ENCODE data around the gene C1orf198. TPM values are rescaled to one million over a fixed set of nuclear protein-coding genes. Genes with fewer than 3 reads are reported as not detected.
A peak's percentile ranks its signal among the peaks of the same experiment; 100 is the strongest.

C1orf198 gene
- total and polyA plus RNA-seq, 2 of the 4 experiments (the other 2 are of a cell fraction), result 67.4 to 76.2 TPM

DNA sequence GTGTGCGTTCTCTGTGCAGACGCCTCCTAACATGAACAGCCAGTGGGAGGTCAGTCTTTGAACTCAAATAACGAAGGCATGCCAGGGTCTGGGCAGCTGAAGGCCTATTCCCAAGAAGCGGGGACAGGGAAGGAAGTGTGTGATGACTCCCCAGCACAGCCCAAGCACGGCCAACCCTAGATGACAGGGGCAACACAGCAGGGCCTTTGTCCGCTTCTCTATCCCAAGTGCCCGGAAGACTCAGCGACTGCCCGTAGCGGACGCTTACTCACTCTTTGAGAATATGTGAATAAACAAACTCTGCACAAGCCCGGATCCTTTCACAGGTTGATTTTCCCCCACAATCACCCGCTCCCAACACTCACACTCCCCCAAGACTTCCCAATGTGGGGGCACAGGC, 11.2 kb downstream of the C1orf198 start:
- H2AK5ac ChIP-seq (ENCODE audit: low read depth, low read length), result peak overlapping the region; percentile 96
- H4K8ac ChIP-seq (ENCODE audit: low read depth in 2 of 2, low read length in 2 of 2), result peak overlapping the region; percentile 45 to 93
- H2AK9ac ChIP-seq (replicated peaks; ENCODE audit: low read depth, low read length, poor library complexity), result peak overlapping the region; percentile 92
- peak overlapping the region; percentile 63 for H3K9ac ChIP-seq (ENCODE audit: low read depth, low read length)
- H3K23ac ChIP-seq (ENCODE audit: low read depth, low read length), result peak overlapping the region; percentile 100
- H4K5ac ChIP-seq (ENCODE audit: low read depth, low read length), result peak overlapping the region; percentile 80
- peak overlapping the region; percentile 77 for H2AFZ ChIP-seq (replicated peaks; ENCODE audit: low read length, poor library complexity)
- peaks cover 5% of the 10 kb centered on the region for H3K9me3 ChIP-seq (ENCODE audit: control insufficient read depth, insufficient read depth, low read length)
- peak overlapping the region; percentile 88 for H3K14ac ChIP-seq (replicated peaks; ENCODE audit: low read depth, low read length)
- peak overlapping the region; percentile 82; the same call in 2 of the 3 replicates for H2BK15ac ChIP-seq (ENCODE audit: low read depth, low read length)
- intact Hi-C loops (cut with micrococcal nuclease), result no loop called here
- TF ChIP-seq RAD21 (IDR thresholded peaks at IDR 0.05; ENCODE audit: low read length) (no peak), BHLHE40 (IDR thresholded peaks at IDR 0.05; ENCODE audit: low read depth, low read length) (0 out of 2 replicates have a peak, but pooled peaks have one; percentile 8), MAZ (IDR thresholded peaks at IDR 0.05; ENCODE audit: borderline replicate concordance, low read depth, low read length) (0 out of 2 replicates have a peak, but pooled peaks have one; percentile 26), RCOR1 (IDR thresholded peaks at IDR 0.05; ENCODE audit: insufficient replicate concordance, low read length) (peak; percentile 18)
- peaks cover 37% of the 10 kb centered on the region for H3K9me1 ChIP-seq (ENCODE audit: insufficient read depth, low read length)
- H4K20me1 ChIP-seq (ENCODE audit: insufficient read depth, low read length), result peaks cover 55% of the 10 kb centered on the region
- H3K36me3 ChIP-seq (ENCODE audit: control insufficient read depth, insufficient read depth, low read length), result peaks cover 26% of the 10 kb centered on the region
- peak overlapping the region; percentile 98 for H3K4ac ChIP-seq (ENCODE audit: low read depth, low read length)
- H3K4me1 ChIP-seq (ENCODE audit: control insufficient read depth, insufficient read depth, low read length), result peaks cover 41% of the 10 kb centered on the region
- peak overlapping the region; percentile 89 for H3K18ac ChIP-seq (ENCODE audit: low read depth, low read length)
- WGBS, 2 experiments (ENCODE audit: extremely low coverage in 2 of 2, insufficient read length in 1 of 2), result 30% methylated on average over 2 of the region's 13 CpGs; no CpG with 5 or more reads in 1 of the 2 experiments
- dilution Hi-C loops (cut with HindIII; ENCODE audit: low sequenced_read_pairs, unreplicated experiment), result no loop called here
- H3K27me3 ChIP-seq (ENCODE audit: control insufficient read depth, insufficient read depth, low read length), result no peaks in the 10 kb centered on the region
- H2BK20ac ChIP-seq (ENCODE audit: low read depth, low read length), result peak overlapping the region; percentile 96
- ATAC-seq (ENCODE audit: low read depth) (peak; percentile 69), DNase-seq (peak; percentile 78)
- H3K4me3 ChIP-seq (ENCODE audit: insufficient read depth, low read depth, low read length), result no peak overlapping the region
- no TSS peak for BruUV-seq (replicated peaks)
- H3K56ac ChIP-seq (ENCODE audit: extremely low read depth, insufficient read depth, low read length), result peak overlapping the region; percentile 88
- CTCF ChIA-PET, result interaction anchor here (1.8 kb wide), 1 partner anchor 58 kb away, joined by 6 read pairs; no protein-coding TSS in a partner anchor
- H2BK5ac ChIP-seq (ENCODE audit: low read depth, low read length, poor library complexity, severe bottlenecking), result peak overlapping the region; percentile 94
- peak overlapping the region; percentile 97 for H2BK120ac ChIP-seq (ENCODE audit: low read depth, low read length)
- H3K4me2 ChIP-seq (ENCODE audit: low read depth, low read length), result peak overlapping the region; percentile 74
- H4K91ac ChIP-seq (ENCODE audit: insufficient read depth, low read depth, low read length), result peak overlapping the region; percentile 96
- in situ Hi-C loops (cut with MboI; ENCODE audit: low sequenced_read_pairs), result loop anchor here (25.0 kb wide), 1 partner anchor 770 kb away; no protein-coding TSS in a partner anchor
- peaks cover 25 to 87% of the 10 kb centered on the region in 2 experiments for H3K79me1 ChIP-seq (ENCODE audit: low read depth in 1 of 2, low read length in 2 of 2)
- POLR2A ChIA-PET (ENCODE audit: unreplicated experiment), result no interaction called here
- peak overlapping the region; percentile 89 for H3K27ac ChIP-seq (ENCODE audit: insufficient read depth, low read length)

Data from IMR-90 (cell line).